ENCODE measurements around the gene HIP1.
A peak's percentile ranks its signal among the peaks of the same experiment; 100 is the strongest.
"Not testable (repeated sequence)": the region's sequence is repeated elsewhere in the genome, so short reads cannot be mapped to it uniquely, and the experiment has no call there.

The HIP1 gene

DNA sequence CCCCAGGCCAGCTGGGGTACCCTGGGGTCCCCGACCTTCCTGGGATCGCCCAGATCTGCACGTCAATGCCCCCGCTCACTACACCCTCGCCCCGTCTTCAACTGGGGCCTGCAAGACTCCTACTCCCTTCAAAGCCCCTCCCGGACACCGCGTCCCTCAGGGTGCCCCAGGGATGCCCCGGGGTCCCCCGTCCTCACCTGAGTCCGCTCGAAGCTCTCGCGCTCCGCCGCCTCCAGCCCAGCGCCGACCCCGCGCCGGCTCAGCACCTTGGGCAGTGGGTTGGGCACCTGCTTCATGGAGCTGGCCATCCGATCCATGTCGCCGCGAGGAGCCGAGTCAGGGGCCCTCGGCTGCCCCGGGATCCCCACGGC lies at the start of gene HIP1:
HIP1 (minus strand) TSS at position 338 of the 371 bp plus-strand sequence; CDS start at position 317, 21 bp downstream.
- ATAC-seq, result no peak

DNA sequence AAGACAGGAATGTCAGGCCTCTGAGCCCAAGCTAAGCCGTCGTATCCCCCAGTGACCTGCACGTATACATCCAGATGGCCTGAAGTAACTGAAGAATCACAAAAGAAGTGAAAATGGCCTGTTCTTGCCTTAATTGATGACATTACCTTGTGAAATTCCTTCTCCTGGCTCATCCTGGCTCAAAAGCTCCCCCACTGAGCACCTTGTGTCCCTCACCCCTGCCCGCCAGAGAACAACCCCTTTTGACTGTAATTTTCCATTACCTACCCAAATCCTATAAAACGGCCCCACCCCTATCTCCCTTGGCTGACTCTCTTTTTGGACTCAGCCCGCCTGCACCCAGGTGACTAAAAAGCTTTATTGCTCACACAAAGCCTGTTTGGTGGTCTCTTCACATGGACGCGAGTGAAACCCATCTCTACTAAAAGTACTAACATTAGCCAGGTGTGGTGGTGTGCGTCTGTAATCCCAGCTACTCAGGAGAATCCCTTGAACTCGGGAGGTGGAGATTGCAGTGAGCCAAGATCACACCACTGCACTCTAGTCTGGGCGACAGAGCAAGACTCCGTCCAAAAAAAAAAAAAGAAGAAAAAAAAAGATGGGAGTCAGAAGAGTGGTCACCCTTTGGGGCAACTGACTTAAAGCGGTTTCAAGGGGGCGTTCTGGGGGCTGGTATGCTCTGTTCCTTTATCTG lies 49.6 kb upstream of the HIP1 start:
- not testable (repeated sequence) for ATAC-seq

DNA sequence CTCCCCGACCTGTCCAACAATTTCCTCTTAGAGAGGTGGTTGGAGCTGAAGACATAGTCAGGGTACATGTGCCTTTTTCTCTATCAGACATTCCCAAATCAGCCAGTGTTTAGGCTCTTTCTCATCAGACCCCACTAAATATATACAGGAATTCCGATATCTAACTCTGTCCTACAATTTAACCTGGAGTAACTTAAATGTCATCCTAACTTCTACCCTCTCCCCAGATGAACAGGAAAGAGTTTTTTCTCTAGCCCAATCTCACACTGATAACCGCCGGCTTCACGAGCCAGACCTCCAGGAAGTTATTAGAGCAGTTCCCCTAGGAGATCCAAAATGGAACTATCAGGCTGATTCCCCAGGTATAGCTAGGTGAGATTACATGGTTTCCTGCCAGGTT lies 44.3 kb upstream of the HIP1 start:
- ATAC-seq, result not testable (repeated sequence)

DNA sequence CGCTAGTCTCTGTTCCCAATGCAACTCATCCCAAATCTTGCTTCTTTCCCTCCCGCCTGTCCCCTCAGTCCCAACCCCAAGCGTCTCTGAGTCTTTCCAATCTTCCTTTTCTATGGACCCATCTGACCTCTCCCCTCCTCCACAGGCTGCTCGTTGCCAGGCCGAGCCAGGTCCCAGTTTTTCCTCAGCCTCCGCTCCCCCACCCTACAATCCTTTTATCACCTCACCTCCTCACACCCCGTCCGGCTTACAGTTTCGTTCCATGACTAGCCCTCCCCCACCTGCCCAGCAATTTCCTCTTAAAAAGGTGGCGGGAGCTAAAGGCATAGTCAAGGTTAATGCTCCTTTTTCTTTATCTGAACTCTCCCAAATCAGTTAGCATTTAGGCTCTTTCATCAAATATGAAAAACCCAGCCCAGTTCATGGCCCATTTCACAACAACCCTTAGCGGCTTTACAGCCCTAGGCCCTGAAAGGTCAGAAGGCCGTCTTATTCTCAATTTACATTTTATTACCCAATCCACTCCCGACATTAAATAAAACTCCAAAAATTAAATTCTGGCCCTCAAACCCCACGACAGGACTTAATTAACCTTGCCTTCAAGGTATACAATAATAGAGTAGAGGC lies 42.0 kb upstream of the HIP1 start:
- ATAC-seq, result not testable (repeated sequence)

DNA sequence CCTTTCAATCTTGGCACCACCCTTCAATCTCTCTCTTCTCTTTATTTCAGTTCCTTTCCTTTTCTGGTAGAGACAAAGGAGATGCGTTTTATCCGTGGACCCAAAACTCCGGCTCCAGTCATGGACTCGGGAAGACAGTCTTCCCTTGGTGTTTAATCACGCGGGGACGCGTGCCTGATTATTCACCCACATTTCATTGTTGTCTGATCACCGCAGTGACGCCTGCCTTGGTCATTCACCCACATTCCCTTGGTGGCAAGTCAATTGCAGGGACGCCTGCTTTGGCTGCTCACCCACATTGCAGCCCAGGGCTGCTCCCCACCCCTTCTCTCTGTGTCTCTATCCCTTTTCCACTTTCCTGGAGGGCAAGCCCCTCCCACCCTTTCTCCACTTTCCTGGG lies 40.8 kb upstream of the HIP1 start:
- ATAC-seq, result not testable (repeated sequence)

DNA sequence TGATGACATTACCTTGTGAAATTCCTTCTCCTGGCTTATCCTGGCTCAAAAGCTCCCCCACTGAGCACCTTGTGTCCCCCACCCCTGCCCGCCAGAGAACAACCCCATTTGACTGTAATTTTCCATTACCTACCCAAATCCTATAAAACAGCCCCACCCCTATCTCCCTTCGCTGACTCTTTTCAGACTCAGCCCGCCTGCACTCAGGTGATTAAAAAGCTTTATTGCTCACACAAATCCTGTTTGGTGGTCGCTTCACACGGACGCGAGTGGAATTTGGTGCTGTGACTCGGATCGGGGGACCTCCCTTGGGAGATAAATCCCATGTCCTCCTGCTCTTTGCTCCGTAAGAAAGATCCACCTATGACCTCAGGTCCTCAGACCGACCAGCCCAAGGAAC lies 40.3 kb upstream of the HIP1 start:
- ATAC-seq, result not testable (repeated sequence)

DNA sequence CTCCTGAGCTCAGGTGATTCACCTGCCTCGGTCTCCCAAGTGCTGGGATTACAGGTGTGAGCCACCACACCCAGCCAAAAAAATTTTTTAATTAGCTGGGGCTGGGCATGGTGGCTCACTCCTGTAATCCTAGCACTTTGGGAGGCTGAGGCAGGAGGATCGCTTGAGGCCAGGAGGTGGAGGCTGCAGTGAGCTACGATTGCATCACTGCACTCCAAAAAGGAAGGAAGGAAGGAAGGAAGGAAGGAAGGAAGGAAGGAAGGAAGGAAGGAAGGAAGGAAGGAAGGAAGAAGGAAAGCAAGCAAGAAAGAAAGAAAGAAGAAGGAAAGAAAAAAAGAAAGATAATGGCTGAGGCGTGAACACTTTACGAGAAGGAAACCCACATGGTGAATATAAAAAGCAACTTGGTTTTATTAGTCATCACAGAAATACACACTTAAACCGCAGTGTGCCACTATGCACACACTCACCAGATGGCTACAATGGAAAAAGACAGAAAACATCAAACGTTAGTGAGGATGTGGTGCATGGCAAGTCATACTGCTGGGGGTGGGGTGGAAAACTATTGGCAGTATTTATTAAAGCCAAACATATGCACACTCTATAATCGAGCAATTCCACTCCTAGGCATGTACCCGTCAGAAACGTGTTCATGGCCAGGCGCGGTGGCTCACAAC lies 37.7 kb upstream of the HIP1 start:
- ATAC-seq, result peak; percentile 99

DNA sequence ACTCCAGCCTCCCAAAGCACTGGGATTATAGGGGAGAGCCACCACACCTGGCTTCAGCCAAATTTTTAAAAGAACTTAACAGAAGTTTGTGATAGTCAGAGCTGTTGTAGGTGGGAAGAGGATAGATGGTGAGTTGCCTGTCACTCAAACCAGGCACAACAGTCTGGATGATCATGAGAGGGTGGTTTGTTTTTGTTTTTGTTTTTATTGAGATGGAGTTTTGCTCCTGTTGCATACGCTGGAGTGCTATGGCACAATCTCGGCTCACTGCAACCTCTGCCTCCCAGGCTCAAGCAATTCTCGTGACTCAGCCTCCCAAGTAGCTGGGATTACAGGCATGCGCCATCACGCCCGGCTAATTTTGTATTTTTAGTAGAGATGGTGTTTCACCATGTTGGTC lies 35.2 kb upstream of the HIP1 start:
- ATAC-seq, result not testable (repeated sequence)

DNA sequence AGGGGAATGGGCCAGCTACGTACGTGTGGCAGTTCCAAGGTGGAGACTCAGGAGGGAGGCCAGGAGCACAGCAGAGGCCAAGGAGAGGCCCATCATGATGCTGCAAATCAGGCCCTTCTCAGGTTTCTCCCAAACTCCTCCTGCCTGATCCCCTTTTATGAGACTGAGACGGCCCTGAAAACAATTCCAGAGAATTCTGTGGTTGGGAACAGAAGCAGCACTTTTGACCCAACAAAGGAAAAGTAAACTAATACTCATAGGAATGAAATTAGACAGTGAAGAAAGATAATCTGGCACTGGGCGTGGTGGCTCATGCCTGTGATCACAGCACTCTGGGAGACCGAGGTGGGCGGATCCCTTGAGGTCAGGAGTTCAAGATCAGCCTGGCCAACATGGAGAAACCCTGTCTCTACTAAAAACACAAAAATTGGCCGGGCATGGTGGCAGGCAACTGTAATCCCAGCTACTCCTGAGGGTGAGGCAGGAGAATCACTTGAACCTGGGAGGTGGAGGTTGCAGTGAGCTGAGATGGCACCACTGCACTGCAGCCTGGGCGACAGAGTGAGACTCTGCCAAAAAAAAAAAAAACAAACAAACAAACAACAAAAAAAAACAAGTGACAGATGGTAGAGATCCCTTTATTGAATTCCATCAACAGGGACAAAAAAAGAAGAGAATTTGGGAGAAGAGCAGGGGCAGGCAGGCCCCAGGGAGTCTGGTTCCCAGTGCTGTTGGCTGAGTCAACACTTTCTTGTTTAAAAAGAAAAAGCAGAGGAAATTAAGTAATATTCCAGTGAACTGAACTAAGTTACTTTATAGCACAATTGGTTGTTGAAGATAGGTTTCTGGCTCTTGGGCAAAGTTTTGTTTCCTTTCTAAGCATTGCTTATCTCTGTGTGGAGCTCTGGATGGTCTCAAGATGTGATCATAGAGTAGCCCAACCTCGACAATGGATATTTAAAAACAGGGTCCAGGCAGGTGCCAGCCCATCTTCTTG lies 33.6 kb upstream of the HIP1 start, which contains the start of gene CCL26:
CCL26 (minus strand) TSS at position 131 of the 997 bp plus-strand sequence; CDS start at position 96, 35 bp downstream.
- ATAC-seq, result no peak

DNA sequence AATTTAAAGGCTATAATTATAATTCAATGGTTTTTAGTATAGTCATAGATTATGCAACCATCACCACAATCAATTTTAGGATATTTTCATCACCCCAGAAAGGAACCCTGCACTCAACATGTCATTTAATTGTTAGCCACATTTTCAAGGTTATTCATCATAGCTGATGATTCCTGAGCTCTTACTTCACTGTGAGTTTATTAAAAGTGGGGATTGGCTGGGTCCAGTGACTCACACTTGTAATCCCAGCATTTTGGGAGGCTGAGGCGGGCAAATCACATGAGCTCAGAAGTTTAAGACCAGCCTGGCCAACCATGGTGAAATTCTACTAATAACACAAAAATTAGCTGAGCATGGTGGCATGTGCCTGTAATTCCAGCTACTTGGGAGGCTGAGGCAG lies 32.5 kb upstream of the HIP1 start:
- no peak for ATAC-seq

DNA sequence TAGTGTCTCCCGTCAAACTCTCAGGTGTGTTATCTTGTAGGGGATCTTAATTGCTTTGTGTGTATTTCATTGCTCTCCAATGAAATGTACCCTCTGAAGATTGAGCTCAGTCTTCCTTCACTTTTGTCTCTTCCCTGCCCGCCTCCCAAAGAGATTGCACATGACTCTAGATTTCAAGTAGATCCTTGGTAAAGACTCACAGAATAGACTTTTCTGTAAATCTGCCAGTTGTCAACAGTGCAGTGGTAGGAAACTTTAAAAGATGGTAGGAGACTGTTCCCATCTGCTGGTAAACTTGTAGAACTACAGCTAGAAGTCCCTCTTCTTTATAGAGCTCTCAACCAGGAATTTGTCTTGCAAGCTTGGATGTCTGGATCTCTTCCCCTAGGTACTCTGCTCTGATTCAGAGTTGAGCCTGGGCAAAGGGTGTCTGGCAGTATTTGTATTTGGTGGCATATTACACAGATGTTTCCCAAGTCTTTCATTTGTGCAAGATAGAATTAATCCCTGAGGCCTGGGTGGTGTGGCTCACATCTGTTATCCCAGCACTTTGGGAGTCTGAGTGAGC lies 23.7 kb upstream of the HIP1 start:
- ATAC-seq, result peak; percentile 51 to 72

DNA sequence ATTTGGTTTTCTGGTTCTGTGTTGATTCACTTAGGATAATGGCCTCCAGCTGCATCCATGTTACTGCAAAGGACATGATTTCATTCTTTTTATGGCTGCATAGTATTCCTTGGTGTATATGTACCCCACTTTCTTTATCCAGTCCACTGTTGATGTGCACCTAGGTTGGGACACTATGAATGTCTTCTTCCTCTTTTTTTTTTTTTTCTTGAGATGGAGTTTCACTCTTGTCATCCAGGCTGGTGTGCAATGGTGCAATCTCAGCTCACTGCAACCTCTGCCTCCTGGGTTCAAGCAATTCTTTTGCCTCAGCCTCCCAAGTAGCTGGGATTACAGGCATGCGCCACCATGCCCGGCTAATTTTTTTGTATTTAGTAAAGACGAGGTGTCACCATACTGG lies 23.1 kb upstream of the HIP1 start:
- not testable (repeated sequence) for ATAC-seq

DNA sequence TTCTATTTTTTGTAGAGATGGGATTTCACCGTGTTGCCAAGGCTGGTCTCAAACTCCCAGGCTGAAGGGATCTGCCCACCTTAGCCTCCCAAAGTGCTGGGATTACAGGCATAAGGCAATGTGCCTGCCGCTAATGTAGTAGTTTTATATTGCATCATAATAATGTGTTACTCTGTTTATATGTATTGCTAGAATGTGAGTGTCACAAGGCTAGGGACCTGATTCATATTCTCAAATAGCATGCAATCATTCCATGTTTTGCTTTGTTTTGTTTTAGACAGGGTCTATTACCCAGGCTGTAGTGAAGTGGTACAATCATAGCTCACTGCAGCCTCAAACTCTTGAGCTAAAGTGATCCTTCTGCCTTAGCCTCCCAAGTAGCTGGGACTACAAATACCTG lies 19.8 kb upstream of the HIP1 start:
- no peak for ATAC-seq

DNA sequence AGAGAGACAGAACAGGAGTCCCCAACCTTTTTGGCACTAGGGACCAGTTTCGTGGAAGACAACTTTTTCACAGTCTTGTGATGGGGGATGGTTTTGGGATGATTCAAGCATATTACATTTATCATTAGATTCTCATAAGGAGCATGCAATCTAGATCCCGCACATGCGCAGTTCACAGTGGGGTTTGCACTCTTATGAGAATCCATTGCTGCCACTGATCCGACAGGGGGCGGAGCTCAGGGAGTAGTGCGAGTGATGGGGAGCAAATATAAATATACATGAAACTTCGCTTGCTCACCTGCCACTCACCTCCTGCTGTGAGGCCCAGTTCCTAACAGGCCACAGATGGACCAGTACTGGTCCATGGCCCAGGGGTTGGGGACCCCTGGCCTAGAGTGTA lies 19.1 kb upstream of the HIP1 start:
- no peak for ATAC-seq

DNA sequence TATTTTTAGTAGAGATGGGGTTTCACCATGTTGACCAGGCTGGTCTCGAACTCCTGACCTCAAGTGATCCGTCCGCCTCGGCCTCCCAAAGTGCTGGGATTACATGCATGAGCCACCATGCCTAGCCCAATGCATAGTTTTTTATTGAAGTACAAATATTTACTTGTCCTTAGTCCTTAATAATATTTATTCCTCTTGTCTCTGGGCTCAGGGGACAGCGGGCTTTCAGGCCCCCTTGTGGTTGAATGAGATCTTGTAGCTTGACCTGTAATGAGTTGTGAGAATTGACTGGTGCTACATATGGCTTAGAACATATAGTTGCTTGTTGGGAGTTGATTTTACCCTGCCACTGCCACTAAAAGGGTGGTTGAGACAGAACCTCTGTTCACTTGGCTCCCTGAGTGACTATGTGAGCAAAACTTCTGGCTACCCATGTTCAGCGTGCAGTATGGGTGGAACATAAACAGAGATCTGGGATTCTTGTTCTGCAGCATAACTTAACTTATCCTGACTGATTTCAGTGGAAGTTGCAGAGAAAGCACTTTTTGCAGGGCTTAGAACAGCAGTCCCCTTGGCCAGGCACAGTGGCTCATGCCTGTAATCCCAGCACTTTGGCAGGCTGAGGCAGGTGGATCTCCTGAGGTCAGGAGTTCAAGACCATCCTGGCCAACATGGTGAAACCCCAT lies 18.4 kb upstream of the HIP1 start:
- ATAC-seq, result no peak

DNA sequence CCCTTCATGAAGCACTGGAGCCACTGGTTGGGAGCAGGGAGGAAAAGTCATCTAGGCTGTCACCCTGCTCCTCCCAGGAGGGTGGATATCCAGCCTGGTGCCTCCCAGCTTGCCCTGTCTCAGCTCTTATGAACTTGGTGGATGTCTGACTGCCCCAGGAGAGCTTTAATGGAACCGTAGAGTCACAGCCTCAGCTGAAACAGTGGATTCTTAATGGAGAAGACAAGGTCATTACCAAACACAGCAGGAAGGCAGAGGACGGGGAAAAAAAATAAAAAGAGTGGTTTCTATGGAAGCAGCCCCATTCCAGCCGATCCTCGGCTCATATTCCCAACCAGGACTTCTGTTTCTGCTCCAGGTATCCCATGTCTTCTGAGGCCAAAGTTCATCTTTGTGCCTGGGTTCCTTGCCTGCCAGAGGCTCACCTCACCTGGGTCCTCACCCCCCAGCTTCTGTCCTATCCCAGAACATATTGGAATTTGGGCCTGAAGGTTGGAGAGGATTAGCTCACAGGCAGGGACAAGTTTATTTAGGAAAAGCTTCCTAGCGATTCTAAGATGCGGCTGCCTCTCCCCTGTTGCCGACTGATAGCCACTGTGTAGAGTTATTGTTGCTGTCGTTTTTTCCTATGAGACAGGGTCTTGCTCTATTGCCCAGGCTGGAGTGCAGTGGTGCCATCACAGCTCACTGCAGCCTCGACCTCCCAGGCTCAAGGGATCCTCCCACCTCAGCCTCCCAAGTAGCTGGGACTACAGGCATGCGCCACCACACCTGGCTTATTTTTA lies 17.7 kb upstream of the HIP1 start:
- no peak for ATAC-seq

DNA sequence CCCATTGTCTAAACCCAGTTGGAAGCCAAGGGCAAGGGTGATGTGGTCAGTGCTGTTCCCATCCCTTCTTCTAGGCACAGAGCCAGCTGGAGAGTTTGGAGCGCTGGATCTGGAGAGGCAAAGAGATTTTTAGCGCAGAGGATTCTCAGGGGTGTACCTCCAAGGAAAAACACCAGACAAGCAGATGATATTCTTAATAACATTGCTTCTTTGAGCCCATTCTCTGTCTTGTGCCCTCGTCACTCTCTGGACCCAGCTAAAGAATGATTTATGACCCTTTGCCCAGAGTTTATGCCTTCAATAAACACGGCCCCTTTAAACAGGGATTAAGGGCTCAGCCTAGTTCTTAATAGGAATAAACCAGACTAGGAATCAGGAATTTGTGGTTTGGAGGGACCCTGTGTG lies 4.7 kb upstream of the HIP1 start:
- ATAC-seq, result no peak

DNA sequence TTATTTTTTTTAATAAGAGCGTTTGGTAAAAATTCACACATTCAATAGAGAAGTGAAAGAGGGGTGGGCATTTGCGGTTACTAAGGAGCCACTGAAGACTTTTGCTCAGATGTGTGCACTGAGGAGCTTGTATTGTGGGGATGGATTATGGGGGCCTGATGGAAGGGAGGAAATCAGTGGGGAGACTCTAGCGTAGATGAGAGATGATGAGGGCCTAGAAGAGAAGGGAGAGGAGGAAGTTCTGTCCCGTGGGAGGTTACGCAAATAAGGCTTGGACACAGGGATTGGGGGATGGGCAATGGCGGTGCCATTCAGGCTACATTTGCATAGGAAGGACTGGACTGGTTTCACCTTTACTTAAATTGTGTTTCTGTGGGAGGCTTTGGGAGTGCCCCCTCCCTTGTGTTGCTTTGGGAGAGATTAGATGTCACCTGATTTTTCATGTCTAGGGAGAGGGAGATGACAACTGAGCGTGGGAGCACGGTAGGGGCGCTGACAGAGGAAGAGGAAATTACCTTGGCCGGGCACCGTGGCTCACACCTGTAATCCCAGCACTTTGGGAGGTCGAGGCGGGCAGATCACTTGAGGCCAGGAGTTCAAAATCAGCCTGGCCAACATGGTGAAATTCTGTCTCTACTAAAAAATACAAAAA lies 2.2 kb upstream of the HIP1 start:
- no peak for ATAC-seq

DNA sequence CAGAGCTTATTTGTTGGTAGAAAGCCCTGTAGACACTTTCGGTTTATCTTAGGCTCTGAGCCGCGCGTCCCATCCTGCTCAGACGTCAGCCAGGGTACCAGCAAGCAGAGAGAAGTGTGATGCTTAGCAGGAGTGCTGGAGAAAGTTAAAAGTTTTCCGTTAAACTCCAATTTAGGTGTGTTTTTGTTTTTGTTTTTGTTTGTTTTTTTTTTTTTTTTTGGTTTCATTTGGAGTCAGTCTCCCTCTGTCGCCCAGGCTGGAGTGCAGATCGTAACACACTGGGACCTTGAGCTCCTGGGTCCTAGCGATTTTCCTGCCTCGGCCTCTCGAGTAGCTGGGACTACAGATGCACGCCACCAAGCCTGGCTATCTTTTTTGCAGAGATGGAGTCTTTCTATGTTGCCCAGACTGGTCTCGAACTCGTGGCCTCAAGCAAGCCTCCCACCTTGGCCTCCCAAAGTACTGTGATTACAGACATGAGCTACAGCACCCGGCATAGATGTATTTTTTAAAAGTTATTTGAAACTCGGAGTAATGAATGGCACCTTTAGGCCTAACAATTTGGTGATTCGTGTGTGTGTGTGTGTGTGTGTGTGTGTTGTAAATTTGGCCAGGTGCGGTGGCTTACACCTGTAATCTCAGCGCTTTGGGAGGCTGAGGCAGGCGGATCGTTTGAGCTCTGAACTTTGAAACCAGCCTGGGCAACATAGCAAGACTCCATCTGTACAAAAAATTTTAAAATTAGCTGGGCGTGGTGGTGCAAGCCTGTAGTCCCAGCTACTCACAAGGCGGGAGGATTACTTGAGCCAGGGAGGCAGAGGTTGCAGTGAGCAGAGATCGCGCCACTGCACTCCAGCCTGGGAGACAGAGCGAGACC lies 1.3 kb upstream of the HIP1 start:
- ATAC-seq, result no peak
